ENCODE results near the gene FADS1.

FADS1 gene

GRCh38 chr11:61817471-61818202, 834 bp upstream of the FADS1 start:
- H3K36me3 ChIP-seq (ENCODE audit: insufficient read depth, insufficient read length, low read length), result peaks cover 19% of the 10 kb centered on the region
- DNase-seq (ENCODE audit: low read depth, low spot score), result no peak

GRCh38 chr11:61815790-61816735, 740 bp downstream of the FADS1 start:
- Histone ChIP-seq H3K4me1 (ENCODE audit: insufficient read depth, insufficient read length) (peaks cover 7% of the 10 kb centered on the region), H3K36me3 (ENCODE audit: insufficient read depth, insufficient read length, low read length) (peaks cover 35% of the 10 kb centered on the region), H3K9ac (ENCODE audit: insufficient read length, low read depth) (peak overlapping the region; percentile 100), H3K9me3 (ENCODE audit: insufficient read depth, low read length) (peaks cover 7% of the 10 kb centered on the region; the same call in 1 of the 2 replicates), H3K4me3 (ENCODE audit: insufficient read length, low read depth) (peak overlapping the region; percentile 96), H3K27me3 (ENCODE audit: insufficient read depth, insufficient read length) (no peaks in the 10 kb centered on the region)
- TF ChIP-seq ZNF274 (IDR thresholded peaks at IDR 0.05; ENCODE audit: low read depth, low read length), result no peak
- TF ChIP-seq YY1 (IDR thresholded peaks at IDR 0.05; ENCODE audit: insufficient read depth, insufficient read length), result no peak
- no peak for TF ChIP-seq SUZ12 (IDR thresholded peaks at IDR 0.05; ENCODE audit: extremely low read depth, insufficient read depth, insufficient read length)
- no peak for DNase-seq (ENCODE audit: low read depth, low spot score)

More at GRCh38 chr11:61817471-61818202, 834 bp upstream of the FADS1 start:
- H3K4me3 ChIP-seq (ENCODE audit: insufficient read length, low read depth), result peak overlapping the region; percentile 96
- no peak for TF ChIP-seq SUZ12 (IDR thresholded peaks at IDR 0.05; ENCODE audit: extremely low read depth, insufficient read depth, insufficient read length)
- no peak for TF ChIP-seq ZNF274 (IDR thresholded peaks at IDR 0.05; ENCODE audit: low read depth, low read length)
- no peak for TF ChIP-seq YY1 (IDR thresholded peaks at IDR 0.05; ENCODE audit: insufficient read depth, insufficient read length)
- peaks cover 7% of the 10 kb centered on the region; the same call in 1 of the 2 replicates for H3K9me3 ChIP-seq (ENCODE audit: insufficient read depth, low read length)
- no peaks in the 10 kb centered on the region for H3K27me3 ChIP-seq (ENCODE audit: insufficient read depth, insufficient read length)
- H3K4me1 ChIP-seq (ENCODE audit: insufficient read depth, insufficient read length), result peaks cover 7% of the 10 kb centered on the region
- H3K9ac ChIP-seq (ENCODE audit: insufficient read length, low read depth), result peak overlapping the region; percentile 100

- Histone ChIP-seq H3K9me3 (ENCODE audit: insufficient read depth, low read length) (peaks cover 7% of the 10 kb centered on the region; the same call in 1 of the 2 replicates), H3K9ac (ENCODE audit: insufficient read length, low read depth) (peak overlapping the region; percentile 100), H3K4me3 (ENCODE audit: insufficient read length, low read depth) (peak overlapping the region; percentile 96), H3K36me3 (ENCODE audit: insufficient read depth, insufficient read length, low read length) (peaks cover 44% of the 10 kb centered on the region), H3K27me3 (ENCODE audit: insufficient read depth, insufficient read length) (no peaks in the 10 kb centered on the region), H3K4me1 (ENCODE audit: insufficient read depth, insufficient read length) (peaks cover 7% of the 10 kb centered on the region)
- TF ChIP-seq ZNF274 (IDR thresholded peaks at IDR 0.05; ENCODE audit: low read depth, low read length), result no peak
- no peak for TF ChIP-seq SUZ12 (IDR thresholded peaks at IDR 0.05; ENCODE audit: extremely low read depth, insufficient read depth, insufficient read length)
- TF ChIP-seq YY1 (IDR thresholded peaks at IDR 0.05; ENCODE audit: insufficient read depth, insufficient read length), result no peak
- DNase-seq (ENCODE audit: low read depth, low spot score), result peak; percentile 92
These were observed 1.6 kb downstream of the FADS1 start for GRCh38 chr11:61814958-61815789.

- Histone ChIP-seq H3K4me3 (ENCODE audit: insufficient read length, low read depth) (peak overlapping the region; percentile 96), H3K36me3 (ENCODE audit: insufficient read depth, insufficient read length, low read length) (peaks cover 51% of the 10 kb centered on the region), H3K9ac (ENCODE audit: insufficient read length, low read depth) (peak overlapping the region; percentile 79), H3K4me1 (ENCODE audit: insufficient read depth, insufficient read length) (peaks cover 7% of the 10 kb centered on the region), H3K9me3 (ENCODE audit: insufficient read depth, low read length) (peaks cover 7% of the 10 kb centered on the region; the same call in 1 of the 2 replicates), H3K27me3 (ENCODE audit: insufficient read depth, insufficient read length) (no peaks in the 10 kb centered on the region)
- no peak for TF ChIP-seq YY1 (IDR thresholded peaks at IDR 0.05; ENCODE audit: insufficient read depth, insufficient read length)
- TF ChIP-seq ZNF274 (IDR thresholded peaks at IDR 0.05; ENCODE audit: low read depth, low read length), result no peak
- TF ChIP-seq SUZ12 (IDR thresholded peaks at IDR 0.05; ENCODE audit: extremely low read depth, insufficient read depth, insufficient read length), result no peak
- no peak for DNase-seq (ENCODE audit: low read depth, low spot score)
These were observed 2.4 kb downstream of the FADS1 start for GRCh38 chr11:61814247-61814957.

- TF ChIP-seq YY1 (IDR thresholded peaks at IDR 0.05; ENCODE audit: insufficient read depth, insufficient read length), result no peak
- TF ChIP-seq SUZ12 (IDR thresholded peaks at IDR 0.05; ENCODE audit: extremely low read depth, insufficient read depth, insufficient read length), result no peak
- TF ChIP-seq ZNF274 (IDR thresholded peaks at IDR 0.05; ENCODE audit: low read depth, low read length), result no peak
- peaks cover 7% of the 10 kb centered on the region; the same call in 1 of the 2 replicates for H3K9me3 ChIP-seq (ENCODE audit: insufficient read depth, low read length)
- no peak overlapping the region for H3K9ac ChIP-seq (ENCODE audit: insufficient read length, low read depth)
- H3K4me1 ChIP-seq (ENCODE audit: insufficient read depth, insufficient read length), result peaks cover 7% of the 10 kb centered on the region
- H3K36me3 ChIP-seq (ENCODE audit: insufficient read depth, insufficient read length, low read length), result peaks cover 67% of the 10 kb centered on the region
- H3K4me3 ChIP-seq (ENCODE audit: insufficient read length, low read depth), result no peak overlapping the region
- no peaks in the 10 kb centered on the region for H3K27me3 ChIP-seq (ENCODE audit: insufficient read depth, insufficient read length)
- DNase-seq (ENCODE audit: low read depth, low spot score), result no peak
These were observed 3.9 kb downstream of the FADS1 start for GRCh38 chr11:61812736-61813411.
